Measurements from ENCODE around the gene PTGES2.
"Not testable (repeated sequence)": the region's sequence is repeated elsewhere in the genome, so short reads cannot be mapped to it uniquely, and the experiment has no call there.

PTGES2 gene

GRCh38 chr9:128088253-128088945 lies 39.1 kb downstream of the PTGES2 start:
- DNase-seq (ENCODE audit: low read depth in 2 of 2) = no peak

- DNase-seq (ENCODE audit: low read depth in 2 of 2) = no peak
These were observed 40.3 kb downstream of the PTGES2 start for GRCh38 chr9:128087262-128087661.

GRCh38 chr9:128085943-128086342 lies 41.6 kb downstream of the PTGES2 start:
- no peak for DNase-seq (ENCODE audit: low read depth in 2 of 2)

- no peak for DNase-seq (ENCODE audit: low read depth in 2 of 2)
These were observed 42.8 kb downstream of the PTGES2 start for GRCh38 chr9:128084746-128085145.

- DNase-seq (ENCODE audit: low read depth in 2 of 2) = no peak
These were observed 45.4 kb downstream of the PTGES2 start for GRCh38 chr9:128082151-128082550.

GRCh38 chr9:128081056-128081455 lies 46.5 kb downstream of the PTGES2 start:
- DNase-seq (ENCODE audit: low read depth in 2 of 2) = no peak

- DNase-seq (ENCODE audit: low read depth in 2 of 2) = no peak
These were observed 47.3 kb downstream of the PTGES2 start for GRCh38 chr9:128080206-128080605.

GRCh38 chr9:128078504-128079434 lies 48.8 kb downstream of the PTGES2 start:
- DNase-seq (ENCODE audit: low read depth in 2 of 2) = no peak

- DNase-seq (ENCODE audit: low read depth in 2 of 2) = no peak
These were observed 49.6 kb downstream of the PTGES2 start for GRCh38 chr9:128077847-128078503.

- DNase-seq (ENCODE audit: low read depth in 2 of 2) = no peak
These were observed 54.2 kb downstream of the PTGES2 start for GRCh38 chr9:128073253-128073886.

- DNase-seq (ENCODE audit: low read depth in 2 of 2) = peak; percentile 37 to 49
These were observed 55.1 kb downstream of the PTGES2 start for GRCh38 chr9:128072144-128073021.

- not testable (repeated sequence) for DNase-seq (ENCODE audit: low read depth in 2 of 2)
These were observed 56.1 kb downstream of the PTGES2 start for GRCh38 chr9:128071475-128071874.

- DNase-seq (ENCODE audit: low read depth in 2 of 2) = no peak
These were observed 56.7 kb downstream of the PTGES2 start for GRCh38 chr9:128070874-128071273.

Measured in stimulated activated CD4-positive, alpha-beta T cell treated with anti-CD3 and anti-CD28 coated beads, Interleukin-1b, Interleukin-23, amount 100 ng/mL, for 4 hours (primary cell).